HepG2 (cell line): Measurements from ENCODE around the gene MAP4K3. TPM values are rescaled to one million over a fixed set of nuclear protein-coding genes. Genes with fewer than 3 reads are reported as not detected.
A peak's percentile ranks its signal among the peaks of the same experiment; 100 is the strongest.

Experiments used
- ATF1 ChIP-seq: IDR thresholded peaks from 2 replicates; pipeline ENCODE4 v1.6.1; 2016; ENCODE audit warnings: mild to moderate bottlenecking, control low read depth
- BCL6 ChIP-seq: IDR thresholded peaks from 2 replicates; pipeline ENCODE4 v1.6.1; 2016; ENCODE audit warnings: missing genetic modification reagents, missing compliant biosample characterization
- CTCF ChIP-seq: sonication (generic); formaldehyde crosslinking; IDR thresholded peaks from 2 replicates; pipeline ENCODE4 v1.5.0; 2020; ENCODE audit warnings: mild to moderate bottlenecking, missing genetic modification reagents, moderate library complexity
- HDAC1 ChIP-seq: sonication (generic); formaldehyde crosslinking; IDR thresholded peaks from 2 replicates; pipeline ENCODE4 v1.5.1; 2020; ENCODE audit warnings: mild to moderate bottlenecking, missing genetic modification reagents
- MYC ChIP-seq: sonication (generic); formaldehyde crosslinking; IDR thresholded peaks from 2 replicates; pipeline ENCODE4 v1.9.0; 2021; ENCODE audit warnings: missing genetic modification reagents, borderline replicate concordance
- NFYB ChIP-seq: sonication (generic); formaldehyde crosslinking; IDR thresholded peaks from 2 replicates; pipeline ENCODE4 v1.4.0; 2020; ENCODE audit warnings: missing genetic modification reagents
- RAD51 ChIP-seq: fragments of 450-650 bp; IDR thresholded peaks from 2 replicates; pipeline ENCODE4 v1.6.1; 2016; ENCODE audit warnings: borderline replicate concordance
- RBM39 ChIP-seq: fragments of 200-400 bp; formaldehyde crosslinking; IDR thresholded peaks from one replicate; pipeline ENCODE4 v1.6.1; 2018; ENCODE audit warnings: antibody characterized with exemption, mild to moderate bottlenecking, low read depth, low read length; ENCODE audit not compliant: poor library complexity, severe bottlenecking
- RFX5 ChIP-seq: IDR thresholded peaks from 2 replicates; pipeline ENCODE4 v1.6.1; 2011; ENCODE audit warnings: low read depth, low read length, improper control_type of control experiment
- TRIM24 ChIP-seq: sonication (generic); formaldehyde crosslinking; IDR thresholded peaks from 2 replicates; pipeline ENCODE4 v1.8.0; 2022; ENCODE audit warnings: mild to moderate bottlenecking, missing genetic modification reagents
- ZNF160 ChIP-seq: sonication (generic); formaldehyde crosslinking; IDR thresholded peaks from 2 replicates; pipeline ENCODE4 v1.8.0; 2022; ENCODE audit warnings: mild to moderate bottlenecking, inconsistent platforms, missing genetic modification reagents
- ZNF354B ChIP-seq: sonication (generic); formaldehyde crosslinking; IDR thresholded peaks from 2 replicates; pipeline ENCODE4 v1.8.0; 2022; ENCODE audit warnings: mild to moderate bottlenecking, missing genetic modification reagents
- ZNF407 ChIP-seq: sonication (generic); formaldehyde crosslinking; IDR thresholded peaks from one replicate; pipeline ENCODE4 v1.5.1; 2020; ENCODE audit warnings: mild to moderate bottlenecking, missing genetic modification reagents; ENCODE audit errors: not compliant biosample characterization
- ZNF646 ChIP-seq: sonication (generic); formaldehyde crosslinking; IDR thresholded peaks from 2 replicates; pipeline ENCODE4 v1.9.0; 2021; ENCODE audit warnings: mild to moderate bottlenecking, missing genetic modification reagents
- polyA plus RNA-seq, 8 experiments: library from polyadenylated mRNA; depleted of rRNA in 3 of 8; stranded (reverse) in 7 of 8; unstranded in 1 of 8; fragments of >200 nt; fragmentation: Illumina TruSeq in 4 of 8; extraction: Trizol in 4 of 8; gene quantifications; 2 replicates each; pipeline versions ENCODE4 v1.2.1 to v1.2.3, GENCODE V29; 2011 to 2016; ENCODE audit warnings: low read depth in 4 of 8, missing spikeins in 1 of 8, mixed read lengths in 1 of 8; ENCODE audit not compliant: insufficient read depth in 1 of 8
- total RNA-seq, 5 experiments: library from RNA; depleted of rRNA; stranded (reverse); fragments of >200 nt; fragmentation: Illumina TruSeq; extraction: Trizol; gene quantifications; 2 replicates each; pipeline ENCODE4 v1.2.3, GENCODE V29; 2016; ENCODE audit warnings: low read depth in 1 of 5

The MAP4K3 gene
- total and polyA plus RNA-seq, 2 of the 13 experiments (the other 11 are each of a cell fraction or from before 2014, with no cell fraction given): 45.9 to 53.2 TPM

GRCh38 chr2:39381653-39382052, 55.4 kb downstream of the MAP4K3 start (continued):
- TF ChIP-seq ZNF407 (CRISPR knock-in tag): no peak
- TF ChIP-seq CTCF: peak; percentile 30
- TF ChIP-seq HDAC1: no peak
- TF ChIP-seq TRIM24 (CRISPR knock-in tag): no peak
- no peak for TF ChIP-seq ATF1 (CRISPR knock-in tag)
- TF ChIP-seq RBM39: no peak
- no peak for TF ChIP-seq ZNF646 (CRISPR knock-in tag)
- no peak for TF ChIP-seq MYC
- no peak for TF ChIP-seq ZNF354B (CRISPR knock-in tag)
- no peak for TF ChIP-seq NFYB (CRISPR knock-in tag)
- TF ChIP-seq ZNF160 (CRISPR knock-in tag): no peak
- TF ChIP-seq RFX5: no peak
- no peak for TF ChIP-seq RAD51
- no peak for TF ChIP-seq BCL6 (CRISPR knock-in tag)
